ENCODE data around the gene JTB. TPM values are rescaled to one million over a fixed set of nuclear protein-coding genes. Genes with fewer than 3 reads are reported as not detected.
A peak's percentile ranks its signal among the peaks of the same experiment; 100 is the strongest.

Gene JTB
- polyA plus RNA-seq, 3 donors: 150 to 391 (median 312) TPM

DNA sequence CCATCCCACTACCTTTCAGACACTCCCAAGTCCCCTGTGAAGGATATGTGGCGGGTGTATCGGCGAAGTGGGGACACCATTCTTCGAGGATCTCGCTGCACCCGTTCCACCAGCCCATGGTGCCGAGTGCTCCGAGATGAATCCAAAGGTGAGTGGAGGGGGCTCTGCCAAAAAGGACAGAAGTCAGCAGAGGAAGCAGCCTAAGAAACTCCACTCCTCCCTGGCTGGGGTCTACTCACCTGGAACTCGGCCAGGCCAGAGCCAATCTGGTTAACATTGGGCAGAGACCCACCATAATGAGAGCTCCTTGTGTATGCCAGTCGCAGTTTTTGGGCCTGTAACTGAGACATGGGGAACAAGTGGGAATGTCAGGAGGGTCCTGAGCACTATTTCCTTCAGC is 22.6 kb downstream of the JTB start:
- Mint-ChIP-seq H3K36me3 (peaks cover 49 to 61% of the 10 kb centered on the region in 2 donors), H3K4me1 (peaks cover 39% of the 10 kb centered on the region), H3K4me3 (no peak overlapping the region), H3K27ac (peak overlapping the region in 1 of 7 donors; percentile 2), H3K27me3 (ENCODE audit: low read depth in 3 of 3) (peaks cover 0 to 2% (median 1%) of the 10 kb centered on the region in 3 donors), H3K9me3 (peaks cover 0 to 4% (median 0%) of the 10 kb centered on the region in 7 donors)
- WGBS (ENCODE audit: insufficient coverage): 98% methylated on average over 6 of the region's 10 CpGs
- Histone ChIP-seq H3K36me3 (replicated peaks in 1 of 2; ENCODE audit: control insufficient read depth in 1 of 2, insufficient read depth in 2 of 2, low read length in 2 of 2) (peaks cover 51 to 60% of the 10 kb centered on the region in 2 donors), H3K4me1 (ENCODE audit: control insufficient read depth in 1 of 2, insufficient read depth in 2 of 2, low read length in 2 of 2) (peaks cover 28 to 36% of the 10 kb centered on the region in 2 donors), H3K9ac (ENCODE audit: insufficient read depth, low read length, poor library complexity, severe bottlenecking) (no peak overlapping the region), H2AFZ (ENCODE audit: insufficient read depth, low read depth, low read length, poor library complexity, severe bottlenecking) (no peak overlapping the region), H3K4me2 (replicated peaks; ENCODE audit: extremely low read depth, low read length, poor library complexity, severe bottlenecking) (no peak overlapping the region), H3K9me3 (replicated peaks in 1 of 2; ENCODE audit: control insufficient read depth in 1 of 2, insufficient read depth in 1 of 2, low read length in 2 of 2) (no peaks in the 10 kb centered on the region), H4K20me1 (ENCODE audit: insufficient read depth, low read length) (peaks cover 70% of the 10 kb centered on the region), H3K27me3 (ENCODE audit: control insufficient read depth in 2 of 2, insufficient read depth in 2 of 2, low read length in 2 of 2) (no peaks in the 10 kb centered on the region), H3K4me3 (replicated peaks in 1 of 3; ENCODE audit: low read depth in 2 of 3, low read length in 3 of 3) (no peak overlapping the region), H3K79me2 (ENCODE audit: insufficient read depth, low read length) (peaks cover 70% of the 10 kb centered on the region), H3K27ac (ENCODE audit: low read depth in 1 of 2, low read length in 2 of 2) (no peak overlapping the region)
- no peak for DNase-seq
- intact Hi-C loops (cut with micrococcal nuclease): loop anchor here in 1 of 2 donors (5.0 kb wide), 1 partner anchor 33 kb away; the partner anchor contains the start of gene GATAD2B
- TF ChIP-seq, protein P1, sequence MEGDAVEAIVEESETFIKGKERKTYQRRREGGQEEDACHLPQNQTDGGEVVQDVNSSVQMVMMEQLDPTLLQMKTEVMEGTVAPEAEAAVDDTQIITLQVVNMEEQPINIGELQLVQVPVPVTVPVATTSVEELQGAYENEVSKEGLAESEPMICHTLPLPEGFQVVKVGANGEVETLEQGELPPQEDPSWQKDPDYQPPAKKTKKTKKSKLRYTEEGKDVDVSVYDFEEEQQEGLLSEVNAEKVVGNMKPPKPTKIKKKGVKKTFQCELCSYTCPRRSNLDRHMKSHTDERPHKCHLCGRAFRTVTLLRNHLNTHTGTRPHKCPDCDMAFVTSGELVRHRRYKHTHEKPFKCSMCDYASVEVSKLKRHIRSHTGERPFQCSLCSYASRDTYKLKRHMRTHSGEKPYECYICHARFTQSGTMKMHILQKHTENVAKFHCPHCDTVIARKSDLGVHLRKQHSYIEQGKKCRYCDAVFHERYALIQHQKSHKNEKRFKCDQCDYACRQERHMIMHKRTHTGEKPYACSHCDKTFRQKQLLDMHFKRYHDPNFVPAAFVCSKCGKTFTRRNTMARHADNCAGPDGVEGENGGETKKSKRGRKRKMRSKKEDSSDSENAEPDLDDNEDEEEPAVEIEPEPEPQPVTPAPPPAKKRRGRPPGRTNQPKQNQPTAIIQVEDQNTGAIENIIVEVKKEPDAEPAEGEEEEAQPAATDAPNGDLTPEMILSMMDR (IDR thresholded peaks at IDR 0.05): no peak

DNA sequence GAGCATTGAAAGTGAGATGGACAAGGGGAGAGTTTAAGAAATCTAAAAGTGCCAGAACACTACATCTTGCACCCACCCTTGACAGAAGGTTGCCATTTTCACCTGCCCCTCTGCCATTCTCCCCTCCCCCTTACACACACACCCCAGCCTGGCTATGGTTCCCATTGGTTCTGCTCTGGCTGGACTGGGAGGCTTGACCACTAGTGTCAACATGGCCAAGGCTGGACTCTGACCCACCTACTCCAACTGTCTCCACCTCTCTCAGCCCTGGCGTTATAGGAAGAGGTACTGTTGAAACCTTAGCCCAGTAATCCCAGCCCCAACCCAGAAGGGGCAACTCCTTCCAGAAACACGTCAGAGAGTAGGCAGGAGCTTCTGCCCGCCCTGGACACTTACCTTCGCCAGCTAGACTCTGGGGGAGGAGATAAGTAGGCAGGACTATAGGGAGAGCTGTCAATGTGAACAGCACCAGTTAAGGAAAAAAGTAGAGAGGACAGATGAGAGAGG is 23.6 kb downstream of the JTB start:
- no CpG with 5 or more reads among the region's 4 CpGs for WGBS (ENCODE audit: insufficient coverage)
- Histone ChIP-seq H3K9ac (ENCODE audit: insufficient read depth, low read length, poor library complexity, severe bottlenecking) (no peak overlapping the region), H3K27ac (ENCODE audit: low read depth in 1 of 2, low read length in 2 of 2) (peak overlapping the region in 1 of 2 donors; percentile 1), H3K79me2 (ENCODE audit: insufficient read depth, low read length) (peaks cover 71% of the 10 kb centered on the region), H4K20me1 (ENCODE audit: insufficient read depth, low read length) (peaks cover 69% of the 10 kb centered on the region), H3K9me3 (replicated peaks in 1 of 2; ENCODE audit: control insufficient read depth in 1 of 2, insufficient read depth in 1 of 2, low read length in 2 of 2) (no peaks in the 10 kb centered on the region), H3K4me3 (replicated peaks in 1 of 3; ENCODE audit: low read depth in 2 of 3, low read length in 3 of 3) (no peak overlapping the region), H3K4me1 (ENCODE audit: control insufficient read depth in 1 of 2, insufficient read depth in 2 of 2, low read length in 2 of 2) (peaks cover 20 to 26% of the 10 kb centered on the region in 2 donors), H3K4me2 (replicated peaks; ENCODE audit: extremely low read depth, low read length, poor library complexity, severe bottlenecking) (no peak overlapping the region), H2AFZ (ENCODE audit: insufficient read depth, low read depth, low read length, poor library complexity, severe bottlenecking) (no peak overlapping the region), H3K27me3 (ENCODE audit: control insufficient read depth in 2 of 2, insufficient read depth in 2 of 2, low read length in 2 of 2) (no peaks in the 10 kb centered on the region), H3K36me3 (replicated peaks in 1 of 2; ENCODE audit: control insufficient read depth in 1 of 2, insufficient read depth in 2 of 2, low read length in 2 of 2) (peaks cover 57 to 61% of the 10 kb centered on the region in 2 donors)
- DNase-seq: no peak
- Mint-ChIP-seq H3K9me3 (peaks cover 0 to 4% (median 0%) of the 10 kb centered on the region in 7 donors), H3K4me1 (peaks cover 33% of the 10 kb centered on the region), H3K36me3 (peaks cover 52 to 62% of the 10 kb centered on the region in 2 donors), H3K4me3 (no peak overlapping the region), H3K27ac (peak overlapping the region in 4 of 7 donors; percentile 27 to 43 (median 36)), H3K27me3 (ENCODE audit: low read depth in 3 of 3) (peaks cover 0 to 2% (median 1%) of the 10 kb centered on the region in 3 donors)
- intact Hi-C loops (cut with micrococcal nuclease): no loop called here
- TF ChIP-seq, protein P1 (IDR thresholded peaks at IDR 0.05): no peak
